CD4-positive, alpha-beta memory T cell (primary cell): ENCODE results near the gene TCFL5. TPM values are rescaled to one million over a fixed set of nuclear protein-coding genes. Genes with fewer than 3 reads are reported as not detected.

Experiments
- CTCF ChIA-PET: fragments of 350-600 bp; sonication (Branson Sonifier 250); formaldehyde crosslinking; loops from one replicate; lab custom pipeline; 2021; ENCODE audit warnings: inconsistent platforms; ENCODE audit not compliant: partially characterized antibody; lab: Charles Lee
- POLR2A ChIA-PET: fragments of 350-600 bp; sonication (Branson Sonifier 250); formaldehyde crosslinking; loops from one replicate; lab custom pipeline; 2021; ENCODE audit not compliant: partially characterized antibody; lab: Charles Lee
- DNase-seq, 5 donors: peaks; one replicate each; pipeline versions ENCODE4 v3.0.0 to v3.0.0-alpha.2; 2020 to 2022; ENCODE audit warnings: mixed read lengths in 1 of 5
- H3K27ac ChIP-seq: one replicate; pipeline ENCODE4 v1.7.0; 2013; ENCODE audit warnings: low read depth, low read length
- H3K27me3 ChIP-seq: 2 replicates; pipeline ENCODE4 v1.7.0; 2013; ENCODE audit warnings: mild to moderate bottlenecking, low read length, moderate library complexity; ENCODE audit not compliant: insufficient read depth
- H3K36me3 ChIP-seq: 2 replicates; pipeline ENCODE4 v1.7.0; 2013; ENCODE audit warnings: mild to moderate bottlenecking, low read length, moderate library complexity; ENCODE audit not compliant: insufficient read depth
- H3K4me1 ChIP-seq: 2 replicates; pipeline ENCODE4 v1.7.0; 2013; ENCODE audit warnings: mild to moderate bottlenecking, low read length, moderate library complexity; ENCODE audit not compliant: insufficient read depth
- H3K4me3 ChIP-seq, 2 donors: one replicate each; pipeline ENCODE4 v1.7.0; 2013; ENCODE audit warnings: low read length in 2 of 2, mild to moderate bottlenecking in 1 of 2
- H3K9me3 ChIP-seq, 2 donors: one replicate each; pipeline ENCODE4 v1.7.0; 2013; ENCODE audit warnings: low read length in 2 of 2, control low read depth in 1 of 2; ENCODE audit not compliant: control insufficient read depth in 1 of 2
- H3K27ac Mint-ChIP-seq, 7 donors: one replicate each; pipeline ENCODE4 v1.8.0; 2020 to 2021; ENCODE audit warnings: mixed read lengths in 7 of 7, mild to moderate bottlenecking in 6 of 7, inconsistent platforms in 3 of 7, moderate library complexity in 3 of 7
- H3K27me3 Mint-ChIP-seq, 2 donors: one replicate each; pipeline ENCODE4 v1.8.0; 2020 to 2021; ENCODE audit warnings: mixed read lengths in 2 of 2
- H3K36me3 Mint-ChIP-seq, 2 donors: one replicate each; pipeline ENCODE4 v1.8.0; 2020 to 2021; ENCODE audit warnings: mixed read lengths in 2 of 2, inconsistent platforms in 1 of 2, mild to moderate bottlenecking in 1 of 2
- H3K4me1 Mint-ChIP-seq, 4 donors: one replicate each; pipeline ENCODE4 v1.8.0; 2020 to 2021; ENCODE audit warnings: mixed read lengths in 4 of 4, mild to moderate bottlenecking in 1 of 4
- H3K4me3 Mint-ChIP-seq, 8 donors: one replicate each; pipeline ENCODE4 v1.8.0; 2020 to 2021; ENCODE audit warnings: mixed read lengths in 8 of 8, mild to moderate bottlenecking in 7 of 8, moderate library complexity in 6 of 8, inconsistent platforms in 3 of 8
- H3K9me3 Mint-ChIP-seq, 8 donors: one replicate each; pipeline ENCODE4 v1.8.0; 2020 to 2021; ENCODE audit warnings: mixed read lengths in 8 of 8, mild to moderate bottlenecking in 5 of 8, inconsistent platforms in 3 of 8, moderate library complexity in 1 of 8
- intact Hi-C: fragments of 100-400 bp; cut with micrococcal nuclease; formaldehyde crosslinking; loops from one replicate; pipeline ENCODE4 v1.15.1; 2023
- polyA plus RNA-seq, 2 donors: library from polyadenylated mRNA; unstranded; fragments of 300-500 nt; fragmentation: Illumina TruSeq; gene quantifications; one replicate each; pipeline ENCODE4 v1.2.3, GENCODE V29; 2021
- total RNA-seq, 2 experiments: library from RNA; stranded (reverse); gene quantifications; one replicate each; pipeline ENCODE4 v1.2.3, GENCODE V29; 2021

TCFL5 gene
- total and polyA plus RNA-seq, 4 experiments from 2014 or later: 0.52 to 10.3 (median 6.2) TPM

DNA sequence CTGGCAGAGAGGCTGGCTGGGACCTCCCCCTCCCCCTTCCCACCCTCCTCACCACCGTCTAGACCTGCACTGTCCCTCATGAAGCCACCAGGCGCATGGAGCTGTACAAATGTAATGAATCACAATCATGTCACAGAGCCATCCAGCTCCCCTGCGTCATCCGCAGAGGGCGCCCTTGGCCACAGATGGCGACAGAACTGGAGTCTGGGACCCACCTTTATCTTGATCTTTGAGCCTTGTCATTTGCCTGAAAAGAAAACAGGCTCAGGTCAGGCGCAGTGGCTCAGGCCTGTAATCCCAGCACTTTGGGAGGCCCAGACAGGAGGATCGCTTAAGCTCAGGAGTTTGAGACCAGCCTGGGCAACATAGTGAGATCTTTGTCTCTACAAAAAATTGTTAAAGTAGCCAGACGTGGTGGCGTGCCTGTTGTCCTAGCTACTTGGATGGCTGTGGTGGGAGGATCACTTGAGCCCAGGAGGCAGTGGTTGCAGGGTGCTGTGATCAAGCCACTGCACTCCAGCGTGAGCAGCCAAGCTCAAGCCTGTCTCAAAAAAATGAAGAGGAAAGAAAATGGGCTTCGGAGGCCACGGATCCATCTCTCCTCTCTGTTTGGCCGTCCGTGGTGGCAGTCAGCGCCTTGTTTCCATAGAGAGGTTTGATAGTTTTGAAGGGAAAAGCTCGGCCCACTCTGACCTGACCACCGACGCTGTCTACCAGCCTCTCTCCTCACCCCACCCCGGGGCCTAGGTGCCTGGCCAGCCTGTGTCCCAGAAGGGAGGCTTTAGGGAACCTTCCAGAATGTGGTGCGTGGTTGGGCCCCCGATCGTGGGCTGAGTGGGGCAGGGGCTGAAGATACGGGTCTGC is 38.6 kb downstream of the TCFL5 start:
- Histone ChIP-seq H3K4me3 (no peak overlapping the region), H3K9me3 (no peaks in the 10 kb centered on the region), H3K4me1 (peaks cover 9% of the 10 kb centered on the region), H3K36me3 (no peaks in the 10 kb centered on the region), H3K27me3 (peaks cover 7% of the 10 kb centered on the region), H3K27ac (no peak overlapping the region)
- H3K4me1 Mint-ChIP-seq: peaks cover 0 to 8% (median 0%) of the 10 kb centered on the region in 4 donors
- H3K36me3 Mint-ChIP-seq: no peaks in the 10 kb centered on the region
- CTCF ChIA-PET: interaction anchor here (0.8 to 0.9 kb wide), 2 partner anchors 14 to 16 kb away, joined by 3 read pairs; no protein-coding TSS in a partner anchor
- peak overlapping the region in 1 of 8 donors; percentile 62 for H3K4me3 Mint-ChIP-seq
- peak in 1 of 5 donors; percentile 29 for DNase-seq
- peaks cover 3 to 4% of the 10 kb centered on the region in 2 donors for H3K27me3 Mint-ChIP-seq
- peak overlapping the region in 2 of 7 donors; percentile 29 to 52 for H3K27ac Mint-ChIP-seq
- intact Hi-C loops: no loop called here
- no peaks in the 10 kb centered on the region for H3K9me3 Mint-ChIP-seq
- POLR2A ChIA-PET: no interaction called here

GRCh38 chr20:62822239-62822787 is 39.3 kb downstream of the TCFL5 start:
- Mint-ChIP-seq H3K9me3 (no peaks in the 10 kb centered on the region), H3K27me3 (peaks cover 3 to 4% of the 10 kb centered on the region in 2 donors), H3K4me3 (no peak overlapping the region), H3K36me3 (no peaks in the 10 kb centered on the region), H3K27ac (no peak overlapping the region), H3K4me1 (peaks cover 0 to 8% (median 0%) of the 10 kb centered on the region in 4 donors)
- H3K27me3 ChIP-seq: peaks cover 13% of the 10 kb centered on the region
- no peaks in the 10 kb centered on the region for H3K36me3 ChIP-seq
- no peak overlapping the region for H3K4me3 ChIP-seq
- ChIA-PET CTCF (interaction anchor here (0.8 kb wide), 1 partner anchor 13 kb away, joined by 3 read pairs; no protein-coding TSS in a partner anchor), POLR2A (no interaction called here)
- H3K9me3 ChIP-seq: no peaks in the 10 kb centered on the region
- H3K27ac ChIP-seq: no peak overlapping the region
- intact Hi-C loops: no loop called here
- DNase-seq: peak in 1 of 5 donors; percentile 16
- H3K4me1 ChIP-seq: peaks cover 9% of the 10 kb centered on the region

GRCh38 chr20:62821726-62822210 is 39.9 kb downstream of the TCFL5 start:
- H3K9me3 Mint-ChIP-seq: no peaks in the 10 kb centered on the region
- Histone ChIP-seq H3K4me3 (no peak overlapping the region), H3K4me1 (peaks cover 9% of the 10 kb centered on the region), H3K27ac (no peak overlapping the region), H3K27me3 (peaks cover 13% of the 10 kb centered on the region), H3K9me3 (no peaks in the 10 kb centered on the region), H3K36me3 (no peaks in the 10 kb centered on the region)
- POLR2A ChIA-PET: no interaction called here
- no peaks in the 10 kb centered on the region for H3K36me3 Mint-ChIP-seq
- CTCF ChIA-PET: no interaction called here
- DNase-seq: peak in 1 of 5 donors; percentile 13
- H3K27ac Mint-ChIP-seq: no peak overlapping the region
- H3K4me3 Mint-ChIP-seq: no peak overlapping the region
- H3K27me3 Mint-ChIP-seq: peaks cover 3 to 4% of the 10 kb centered on the region in 2 donors
- intact Hi-C loops: no loop called here
- H3K4me1 Mint-ChIP-seq: peaks cover 0 to 8% (median 0%) of the 10 kb centered on the region in 4 donors

GRCh38 chr20:62820962-62821725 is 40.5 kb downstream of the TCFL5 start:
- ChIA-PET POLR2A (no interaction called here), CTCF (no interaction called here)
- Mint-ChIP-seq H3K4me3 (no peak overlapping the region), H3K27ac (no peak overlapping the region), H3K9me3 (no peaks in the 10 kb centered on the region), H3K4me1 (peaks cover 0 to 9% (median under 1%) of the 10 kb centered on the region in 4 donors), H3K36me3 (no peaks in the 10 kb centered on the region), H3K27me3 (peaks cover 4 to 5% of the 10 kb centered on the region in 2 donors)
- Histone ChIP-seq H3K27ac (no peak overlapping the region), H3K4me3 (no peak overlapping the region), H3K9me3 (no peaks in the 10 kb centered on the region), H3K36me3 (no peaks in the 10 kb centered on the region), H3K4me1 (peaks cover 13% of the 10 kb centered on the region), H3K27me3 (peaks cover 15% of the 10 kb centered on the region)
- intact Hi-C loops: no loop called here
- peak in 1 of 5 donors; percentile 24 for DNase-seq

DNA sequence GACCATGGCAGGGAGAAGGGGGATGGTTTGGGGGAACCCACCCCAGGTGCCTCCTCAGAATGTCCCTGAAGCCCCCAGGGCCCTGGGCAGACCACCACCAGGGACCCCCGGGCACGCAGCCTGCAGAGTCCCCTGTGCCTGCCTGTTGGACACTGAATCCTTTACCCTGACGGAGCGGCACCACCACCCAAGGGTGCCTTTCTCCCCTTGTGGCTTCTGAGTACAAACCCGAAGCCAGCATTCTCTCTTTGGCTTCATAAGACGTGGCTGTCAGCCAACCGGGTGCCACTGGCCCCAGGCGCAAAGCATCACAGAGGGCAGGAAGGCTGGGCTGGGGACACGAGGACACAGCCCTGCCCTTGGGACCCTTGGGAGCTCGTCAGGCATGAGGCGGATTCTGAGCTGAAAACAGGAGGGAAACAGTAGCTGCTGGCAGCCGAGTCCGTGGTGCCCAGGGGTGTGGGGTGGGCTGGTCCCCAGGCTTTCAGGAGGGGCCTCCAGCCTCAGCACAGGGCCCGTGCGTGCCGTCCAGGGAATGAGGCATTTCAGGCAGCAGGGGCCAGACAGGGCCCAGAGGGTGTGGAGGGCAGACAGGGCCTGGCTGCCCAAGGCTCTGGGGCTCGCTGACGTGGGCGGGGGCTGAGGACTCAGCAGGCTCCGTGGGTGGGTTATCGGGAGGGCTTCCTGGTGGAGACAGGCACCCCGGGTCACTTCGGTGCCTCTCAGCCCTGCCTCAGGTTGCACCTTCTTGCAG is 41.2 kb downstream of the TCFL5 start:
- H3K27ac ChIP-seq: no peak overlapping the region
- H3K4me3 Mint-ChIP-seq: no peak overlapping the region
- H3K4me1 ChIP-seq: peaks cover 21% of the 10 kb centered on the region
- H3K36me3 ChIP-seq: no peaks in the 10 kb centered on the region
- POLR2A ChIA-PET: no interaction called here
- CTCF ChIA-PET: no interaction called here
- intact Hi-C loops: no loop called here
- no peak overlapping the region for H3K4me3 ChIP-seq
- H3K27me3 ChIP-seq: peaks cover 17% of the 10 kb centered on the region
- H3K27ac Mint-ChIP-seq: no peak overlapping the region
- H3K27me3 Mint-ChIP-seq: peaks cover 7 to 9% of the 10 kb centered on the region in 2 donors
- H3K36me3 Mint-ChIP-seq: no peaks in the 10 kb centered on the region
- peaks cover 1 to 17% (median 4%) of the 10 kb centered on the region in 4 donors for H3K4me1 Mint-ChIP-seq
- peak in 1 of 5 donors; percentile 24 for DNase-seq
- H3K9me3 ChIP-seq: no peaks in the 10 kb centered on the region
- no peaks in the 10 kb centered on the region for H3K9me3 Mint-ChIP-seq

GRCh38 chr20:62819494-62820174 is 42.0 kb downstream of the TCFL5 start:
- Mint-ChIP-seq H3K4me1 (peaks cover 2 to 22% (median 8%) of the 10 kb centered on the region in 4 donors), H3K9me3 (no peaks in the 10 kb centered on the region), H3K27ac (peak overlapping the region in 1 of 7 donors; percentile 42), H3K4me3 (no peak overlapping the region), H3K36me3 (peaks cover 0 to 2% of the 10 kb centered on the region in 2 donors), H3K27me3 (peaks cover 11 to 12% of the 10 kb centered on the region in 2 donors)
- Histone ChIP-seq H3K27me3 (peaks cover 17% of the 10 kb centered on the region), H3K4me1 (peaks cover 27% of the 10 kb centered on the region), H3K4me3 (no peak overlapping the region), H3K9me3 (no peaks in the 10 kb centered on the region), H3K27ac (no peak overlapping the region), H3K36me3 (no peaks in the 10 kb centered on the region)
- POLR2A ChIA-PET: no interaction called here
- CTCF ChIA-PET: no interaction called here
- intact Hi-C loops: no loop called here
- peak in 1 of 5 donors; percentile 17 for DNase-seq
